NCI-H146 (cell line): ENCODE results near the gene PDP2.
"Not testable (repeated sequence)": the region's sequence is repeated elsewhere in the genome, so short reads cannot be mapped to it uniquely, and the experiment has no call there.

ENCODE experiments used
- DNase-seq: peaks from one replicate; lab custom pipeline; 2025; lab: John Stamatoyannopoulos, UW

Gene PDP2

GRCh38 chr16:66853261-66854139 is 26.8 kb upstream of the PDP2 start:
- no peak for DNase-seq

- DNase-seq = no peak
Observed at GRCh38 chr16:66856184-66856730, 24.1 kb upstream of the PDP2 start.

- DNase-seq = no peak
Observed at GRCh38 chr16:66856801-66857200, 23.5 kb upstream of the PDP2 start.

- DNase-seq = no peak
Observed at GRCh38 chr16:66857437-66857836, 22.9 kb upstream of the PDP2 start.

GRCh38 chr16:66858740-66859396 is 21.4 kb upstream of the PDP2 start:
- DNase-seq = no peak

GRCh38 chr16:66859397-66860068 is 20.8 kb upstream of the PDP2 start:
- no peak for DNase-seq

GRCh38 chr16:66862023-66862520 is 18.2 kb upstream of the PDP2 start:
- DNase-seq = no peak

- no peak for DNase-seq
Observed at GRCh38 chr16:66863707-66864106, 16.6 kb upstream of the PDP2 start.

GRCh38 chr16:66869424-66869823 is 10.9 kb upstream of the PDP2 start:
- DNase-seq = no peak

GRCh38 chr16:66871363-66871762 is 9.0 kb upstream of the PDP2 start:
- not testable (repeated sequence) for DNase-seq

GRCh38 chr16:66871840-66872239 is 8.5 kb upstream of the PDP2 start:
- no peak for DNase-seq

- DNase-seq = no peak
Observed at GRCh38 chr16:66872559-66872942, 7.8 kb upstream of the PDP2 start.

GRCh38 chr16:66872943-66873684 is 7.2 kb upstream of the PDP2 start:
- peak; percentile 83 for DNase-seq

GRCh38 chr16:66873685-66874055 is 6.6 kb upstream of the PDP2 start:
- no peak for DNase-seq

GRCh38 chr16:66874079-66874775 is 6.1 kb upstream of the PDP2 start:
- DNase-seq = no peak

GRCh38 chr16:66878067-66878466 is 2.2 kb upstream of the PDP2 start:
- no peak for DNase-seq

GRCh38 chr16:66881014-66881417 is 701 bp downstream of the PDP2 start:
- peak; percentile 16 for DNase-seq

GRCh38 chr16:66881560-66881959 is 1.2 kb downstream of the PDP2 start:
- no peak for DNase-seq

GRCh38 chr16:66881964-66882508 is 1.7 kb downstream of the PDP2 start:
- DNase-seq = no peak

GRCh38 chr16:66882702-66883101 is 2.4 kb downstream of the PDP2 start:
- no peak for DNase-seq

GRCh38 chr16:66885491-66885890 is 5.2 kb downstream of the PDP2 start:
- no peak for DNase-seq
